Skin of body (tissue), 2 donors: ENCODE data around the gene KRT16. TPM values are rescaled to one million over a fixed set of nuclear protein-coding genes. Genes with fewer than 3 reads are reported as not detected.
A peak's percentile ranks its signal among the peaks of the same experiment; 100 is the strongest.
"Not testable (repeated sequence)": the region's sequence is repeated elsewhere in the genome, so short reads cannot be mapped to it uniquely, and the experiment has no call there.

Source experiments
- DNase-seq: peaks from one replicate; lab custom pipeline; 2025; lab: John Stamatoyannopoulos, UW
- total RNA-seq: library from RNA; depleted of rRNA; stranded (reverse); fragments of >200 nt; gene quantifications from one replicate; pipeline ENCODE4 v1.2.3, GENCODE V29; 2014

Gene KRT16
- total RNA-seq, 1 donor from 2014 or later, result 142 TPM

DNA sequence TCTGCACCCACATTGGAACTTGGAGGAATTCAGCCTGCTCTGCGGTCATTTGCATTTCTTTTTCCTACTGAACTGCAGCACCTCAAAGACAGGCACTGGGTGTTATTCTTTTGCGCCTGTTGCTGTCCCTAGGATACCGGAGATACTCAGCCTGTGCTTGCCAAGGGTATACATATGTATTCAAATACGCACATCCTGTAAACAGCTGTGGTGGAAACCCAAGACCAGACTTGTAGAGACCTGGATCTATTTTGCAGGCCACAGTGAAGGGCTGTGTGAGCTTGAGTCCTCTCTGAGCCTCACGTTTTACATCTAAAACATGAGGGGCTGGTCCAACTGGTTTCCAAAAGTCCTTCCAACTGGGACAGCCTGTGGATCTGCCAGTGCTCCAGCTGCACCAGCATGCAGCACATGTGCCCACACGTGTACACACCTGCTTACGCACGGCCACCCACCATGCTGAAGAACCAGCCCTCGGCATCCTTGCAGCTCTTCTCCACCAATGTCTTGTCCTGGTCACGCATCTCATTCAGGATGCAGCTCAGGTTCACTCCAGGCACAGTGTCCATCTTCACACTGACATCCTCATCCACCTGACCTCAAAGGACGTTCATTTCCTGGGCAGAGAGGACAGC is 16.2 kb upstream of the KRT16 start:
- peak; percentile 56 for DNase-seq

DNA sequence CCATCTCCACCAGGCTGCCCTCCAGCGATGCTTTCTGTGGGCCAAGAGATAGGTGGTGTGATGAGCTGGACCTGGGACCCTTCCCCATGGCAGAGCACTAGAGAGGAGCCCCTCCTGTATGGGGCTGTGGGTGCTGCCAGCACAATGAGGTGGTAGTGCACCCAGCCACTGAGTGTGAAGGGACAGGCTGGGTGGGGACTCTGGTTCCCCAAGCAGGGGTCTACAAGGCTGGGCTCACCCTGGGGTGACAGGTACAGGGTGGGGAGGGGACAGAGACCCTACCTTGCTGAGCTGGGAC is 15.5 kb upstream of the KRT16 start:
- DNase-seq, result not testable (repeated sequence)

GRCh38 chr17:41627316-41628072 is 14.9 kb upstream of the KRT16 start:
- DNase-seq, result no peak

DNA sequence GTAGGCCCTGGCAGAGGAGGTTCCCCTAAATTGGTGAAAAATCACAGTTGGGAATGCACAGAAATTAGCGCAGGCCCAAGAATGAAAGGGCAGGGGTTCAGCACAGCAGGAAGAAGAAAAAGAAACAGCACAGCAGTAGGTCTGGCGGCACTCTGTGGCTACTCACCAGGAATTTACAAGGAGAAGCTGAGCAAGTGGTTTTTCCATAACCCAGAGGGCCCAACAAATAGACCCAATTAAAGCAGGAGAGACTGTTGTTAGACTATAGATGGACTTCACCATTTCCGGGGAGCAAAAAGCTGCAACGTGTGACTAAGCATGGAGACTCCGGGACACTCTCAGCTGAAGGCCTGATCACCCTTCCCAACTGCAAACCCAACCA is 14.3 kb upstream of the KRT16 start:
- not testable (repeated sequence) for DNase-seq

DNA sequence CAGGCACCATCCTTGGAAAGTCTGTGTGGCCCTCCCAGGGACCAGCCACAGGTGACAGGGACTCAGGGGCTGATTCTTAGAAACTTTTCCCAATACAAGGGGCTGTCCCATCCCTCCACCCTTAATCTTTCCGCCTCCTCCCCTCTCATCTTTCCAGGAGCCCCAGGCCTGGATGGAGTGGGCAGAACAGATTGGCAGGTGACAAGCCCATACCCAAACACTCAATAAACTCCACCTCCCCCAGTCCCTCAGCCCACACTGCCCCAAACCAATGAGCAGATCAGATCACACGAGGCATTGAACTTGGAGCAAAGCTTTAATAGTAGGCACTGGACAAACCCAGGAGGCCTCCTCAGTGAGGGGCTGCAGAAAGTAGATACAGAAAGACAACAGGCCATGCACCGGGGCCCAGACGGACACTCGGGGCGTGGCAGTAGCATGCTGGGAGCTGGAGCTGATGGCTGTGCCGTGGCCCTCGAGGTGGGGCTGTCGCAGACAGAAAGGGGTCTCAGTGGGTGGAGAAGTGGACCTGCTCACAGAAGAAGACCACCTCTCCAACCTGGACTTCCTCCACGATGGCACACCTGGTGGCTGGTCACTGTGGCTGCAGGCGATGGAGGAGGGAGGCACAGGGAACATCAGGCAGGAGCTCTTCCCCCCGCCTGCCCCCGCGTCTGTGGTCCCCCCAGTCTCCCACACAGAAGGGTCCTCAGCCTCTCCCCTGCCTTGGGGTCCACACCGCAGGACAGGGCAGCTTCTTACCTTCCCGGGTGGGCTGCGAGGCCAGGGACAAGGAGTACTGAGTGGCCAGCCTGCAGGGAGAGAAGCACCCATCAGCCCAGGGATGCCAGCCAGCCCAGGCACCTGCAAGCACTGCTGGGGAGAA is 13.7 kb upstream of the KRT16 start:
- DNase-seq, result not testable (repeated sequence)

- DNase-seq, result no peak
Measured at GRCh38 chr17:41625602-41626001, 13.0 kb upstream of the KRT16 start.

DNA sequence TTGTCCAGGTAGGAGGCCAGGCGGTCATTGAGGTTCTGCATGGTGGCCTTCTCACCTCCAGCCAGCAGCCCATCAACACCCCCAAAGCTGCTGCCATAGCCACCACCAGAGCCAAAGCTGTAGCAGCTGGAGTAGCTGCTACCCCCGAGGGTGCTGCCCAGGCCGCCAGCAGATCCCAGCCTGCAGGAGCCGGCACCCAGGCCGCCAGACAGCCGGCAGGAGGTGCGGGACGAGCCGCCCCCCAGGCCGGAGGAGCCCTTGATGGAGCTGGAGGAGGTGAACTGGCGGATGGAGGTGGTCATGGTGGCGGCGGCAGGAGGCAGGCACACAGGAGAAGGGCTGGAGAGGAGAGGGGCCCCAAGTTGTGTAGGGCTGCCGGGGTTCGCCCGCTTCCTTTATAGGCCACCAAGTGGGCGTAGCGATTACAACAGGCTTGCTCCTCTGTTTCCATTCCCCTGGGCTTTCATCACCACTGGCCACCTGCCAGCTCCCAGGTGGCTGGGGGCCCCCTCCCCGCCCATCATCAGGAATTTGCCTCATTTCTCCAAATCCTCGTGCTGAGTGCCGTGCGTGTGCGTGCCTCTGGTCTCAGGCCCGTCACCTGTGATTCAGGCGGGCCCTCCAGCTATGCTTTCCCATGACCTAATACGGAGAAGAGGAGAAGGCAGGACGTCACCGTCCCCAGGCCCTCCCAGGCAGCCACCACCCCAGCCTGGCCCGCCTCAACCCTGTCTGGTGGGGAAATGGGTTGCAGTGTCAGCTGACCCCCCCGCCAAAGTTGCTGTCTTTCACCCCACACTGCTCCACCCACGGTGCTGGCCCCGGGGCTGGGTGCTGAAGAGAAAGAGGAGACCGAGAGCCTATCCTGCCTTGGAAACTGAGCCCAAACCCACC is 11.9 kb upstream of the KRT16 start, which contains the start of gene KRT17:
KRT17 (minus strand) TSS at position 368 of the 894 bp plus-strand sequence; CDS start at position 302, 66 bp downstream.
- DNase-seq, result no peak

- not testable (repeated sequence) for DNase-seq
Measured at GRCh38 chr17:41623184-41623861, 10.8 kb upstream of the KRT16 start.

GRCh38 chr17:41622340-41623183 is 10.0 kb upstream of the KRT16 start:
- DNase-seq, result not testable (repeated sequence)

- no peak for DNase-seq
Measured at GRCh38 chr17:41621916-41622315, 9.3 kb upstream of the KRT16 start.

GRCh38 chr17:41621435-41621817 is 8.9 kb upstream of the KRT16 start:
- not testable (repeated sequence) for DNase-seq

DNA sequence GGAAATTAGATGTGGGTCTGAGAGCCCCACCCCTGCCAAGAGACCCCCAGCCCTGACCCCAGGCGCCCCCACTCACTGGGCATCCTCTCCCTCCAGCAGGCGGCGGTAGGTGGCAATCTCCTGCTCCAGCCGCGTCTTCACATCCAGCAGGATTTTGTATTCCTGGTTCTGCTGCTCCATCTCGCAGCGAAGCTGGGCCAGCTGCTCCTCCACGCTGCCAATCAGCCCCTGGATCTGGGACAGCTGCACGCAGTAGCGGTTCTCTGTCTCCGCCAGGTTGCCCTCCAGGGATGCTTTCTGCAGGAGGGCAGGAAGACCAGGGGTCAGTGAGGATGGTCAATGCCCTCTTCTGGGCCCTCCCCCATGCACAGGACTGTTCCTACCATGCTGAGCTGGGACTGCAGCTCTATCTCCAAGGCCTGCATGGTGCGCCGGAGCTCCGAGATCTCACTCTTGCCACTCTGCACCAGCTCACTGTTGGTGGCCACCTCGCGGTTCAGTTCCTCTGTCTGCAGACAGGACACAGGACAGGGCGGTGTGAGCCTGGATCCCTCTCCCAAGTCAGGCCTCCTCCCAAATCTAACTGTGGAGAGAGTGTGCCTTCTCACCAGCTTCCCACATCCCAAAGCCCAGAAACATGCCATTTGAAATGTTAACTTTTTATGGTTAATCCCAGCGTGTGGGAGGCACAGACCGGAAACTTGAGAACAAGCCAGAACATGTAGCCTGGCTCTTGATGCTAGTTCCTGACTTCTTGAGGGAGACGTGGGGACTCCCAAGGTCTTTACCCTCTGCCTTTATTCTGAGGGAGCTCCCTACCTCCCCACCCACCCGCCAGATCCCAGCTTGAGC is 8.2 kb upstream of the KRT16 start:
- no peak for DNase-seq

DNA sequence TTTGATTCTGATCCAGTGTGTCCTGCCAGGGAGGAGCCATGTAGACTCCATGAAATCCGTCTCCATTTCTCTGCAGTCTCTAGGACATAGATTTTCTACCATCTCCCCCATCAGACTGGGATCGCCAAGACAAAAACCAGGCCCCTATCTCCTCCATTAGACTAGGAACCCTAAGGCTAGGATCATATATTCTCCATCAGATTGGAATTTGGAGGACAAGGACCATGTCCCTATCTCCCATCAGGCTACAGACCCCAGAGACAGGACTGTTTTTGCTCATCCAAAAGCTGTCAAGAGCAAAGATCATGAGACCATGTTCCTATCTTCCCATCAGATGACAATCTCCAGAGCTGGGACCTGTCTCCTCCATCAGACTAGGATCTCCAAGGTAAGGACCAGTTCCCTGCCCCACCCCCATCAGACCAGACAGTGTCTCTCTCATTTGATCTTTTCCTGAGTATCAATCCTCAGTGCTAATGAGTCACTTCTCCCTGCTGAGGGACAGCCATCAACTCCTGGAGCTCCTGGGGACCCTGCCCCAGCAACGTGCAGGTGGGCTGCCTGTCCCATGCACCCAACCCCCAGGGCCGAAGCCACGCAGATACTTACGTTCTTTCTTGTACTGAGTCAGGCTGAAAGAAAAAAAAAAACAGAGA is 7.5 kb upstream of the KRT16 start:
- not testable (repeated sequence) for DNase-seq

DNA sequence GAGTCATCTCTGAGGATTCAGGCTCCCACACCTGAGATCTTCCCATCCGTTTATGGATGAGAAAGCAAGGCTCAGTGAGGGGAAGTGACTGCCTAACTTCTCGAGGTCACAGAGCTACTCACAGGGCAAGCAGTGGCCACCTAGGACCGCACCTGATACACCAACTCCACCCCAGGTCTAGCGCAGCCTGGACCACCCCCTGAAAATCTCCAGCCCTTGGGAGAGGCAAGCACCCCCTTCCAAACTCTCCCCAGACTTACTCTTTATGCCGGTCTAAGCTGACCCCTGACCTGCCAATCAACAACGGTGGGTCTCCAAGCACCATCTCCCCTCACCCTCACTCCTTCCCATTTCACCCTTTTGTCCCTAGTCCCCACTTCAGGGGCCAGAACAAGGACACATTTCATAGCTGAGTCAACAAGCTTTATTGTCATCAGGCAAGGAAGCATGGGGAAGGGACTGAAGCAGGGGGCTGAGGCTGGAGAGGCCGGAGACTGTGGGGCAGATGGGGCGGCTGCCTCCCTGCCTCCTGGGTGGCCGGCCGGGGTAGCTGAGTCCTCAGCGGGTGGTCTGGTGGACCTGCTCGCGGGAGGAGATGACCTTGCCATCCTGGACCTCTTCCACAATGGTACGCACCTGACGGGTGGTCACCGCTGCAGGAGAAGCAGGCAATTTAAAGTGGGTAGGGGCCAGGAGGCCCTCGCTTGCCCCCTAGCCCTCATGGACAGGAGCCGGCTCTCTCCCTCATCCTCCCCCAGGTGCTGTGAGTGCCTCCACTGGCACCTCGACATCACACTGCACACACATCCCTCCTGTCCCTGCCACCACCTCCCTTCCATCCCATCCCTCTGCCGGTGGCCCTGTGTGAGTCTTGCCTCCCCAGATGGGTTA is 6.7 kb upstream of the KRT16 start:
- no peak for DNase-seq

- no peak for DNase-seq
Measured at GRCh38 chr17:41618341-41619035, 5.9 kb upstream of the KRT16 start.

DNA sequence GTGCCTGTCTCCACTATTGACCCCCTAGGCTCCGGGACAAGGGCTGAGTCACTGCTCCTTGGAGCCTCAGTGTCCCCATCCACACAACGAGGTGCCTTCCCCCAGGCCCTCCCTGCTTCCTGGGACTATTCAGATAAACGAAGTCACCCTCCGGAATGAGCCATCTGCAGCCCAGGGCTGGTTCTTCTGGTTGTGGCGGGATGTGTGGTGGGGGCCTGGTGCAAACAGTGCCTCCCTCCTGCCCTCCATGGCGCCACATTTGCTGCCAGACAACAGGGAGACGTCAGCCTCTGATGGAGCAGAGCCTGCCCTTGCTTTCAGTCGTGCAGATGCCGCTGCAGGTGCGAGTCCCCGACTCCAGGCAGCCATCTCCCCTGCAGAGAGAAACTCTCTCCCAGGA is 5.1 kb upstream of the KRT16 start:
- no peak for DNase-seq
